ENCODE measurements around the gene PPP3R1. TPM values are rescaled to one million over a fixed set of nuclear protein-coding genes. Genes with fewer than 3 reads are reported as not detected.

Gene PPP3R1
- total RNA-seq, 1 experiment from 2014 or later: 74.2 TPM

DNA sequence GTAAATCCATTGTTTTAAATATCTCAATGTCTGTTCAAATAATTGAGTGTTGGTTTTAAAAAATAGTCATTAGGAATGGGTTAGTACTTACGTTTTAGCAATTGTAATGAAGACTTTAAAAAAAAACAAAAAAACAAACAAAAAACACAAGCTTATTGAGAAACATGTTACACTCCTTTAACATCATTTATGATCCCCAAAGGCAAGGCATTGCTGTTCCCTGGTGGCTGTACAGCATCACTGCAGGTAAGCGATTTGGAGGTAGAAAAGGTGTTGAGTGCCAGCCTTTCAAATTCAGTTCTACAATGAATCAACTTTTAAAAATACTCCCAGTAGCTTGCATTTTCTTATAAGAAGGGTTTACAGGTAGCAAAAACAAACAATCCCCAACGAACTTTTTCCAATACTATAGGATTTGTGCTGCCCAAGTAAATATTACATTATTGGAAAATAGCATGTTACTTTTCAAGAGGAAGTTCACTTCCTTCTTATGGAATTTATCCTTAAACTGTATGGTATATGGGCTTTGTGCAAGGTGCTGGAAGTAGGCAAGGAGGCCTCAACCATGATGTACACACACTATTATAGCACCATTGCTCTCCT is 39.9 kb upstream of the PPP3R1 start:
- Mint-ChIP-seq H3K27ac (no peak overlapping the region), H3K4me3 (no peak overlapping the region), H3K9me3 (no peaks in the 10 kb centered on the region; a peak in 1 of 5 replicates), H3K4me1 (peaks cover 0 to 7% of the 10 kb centered on the region in 2 experiments; a peak in 1 of 4 replicates), H3K27me3 (ENCODE audit: low read depth) (no peaks in the 10 kb centered on the region), H3K36me3 (ENCODE audit: insufficient read depth in 1 of 3, low read depth in 3 of 3) (no peaks in the 10 kb centered on the region)
- no peak overlapping the region for H2BK20ac ChIP-seq (ENCODE audit: low read depth, low read length, poor library complexity, severe bottlenecking)
- DNase-seq: no peak
- H3K79me2 ChIP-seq (ENCODE audit: insufficient read depth, low read length): no peaks in the 10 kb centered on the region
- no peak overlapping the region for H2BK120ac ChIP-seq (ENCODE audit: low read depth, low read length, poor library complexity, severe bottlenecking)
- no peak overlapping the region for H3K9ac ChIP-seq (ENCODE audit: extremely low read depth, insufficient read length, low read length)
- H4K5ac ChIP-seq (ENCODE audit: insufficient read length, low read depth, low read length): no peak overlapping the region
- WGBS (ENCODE audit: extremely low coverage, insufficient read length, low lambda C conversion rate): no CpG with 5 or more reads among the region's 3 CpGs
- H4K91ac ChIP-seq (ENCODE audit: insufficient read length, low read depth, low read length): no peak overlapping the region
- no peaks in the 10 kb centered on the region for H4K20me1 ChIP-seq (ENCODE audit: control insufficient read depth, insufficient read depth, insufficient read length)
- H3K18ac ChIP-seq (ENCODE audit: insufficient read length, low read depth, low read length): no peak overlapping the region
- no peaks in the 10 kb centered on the region for H3K9me3 ChIP-seq (ENCODE audit: control insufficient read depth, low read depth, low read length)
- H2BK15ac ChIP-seq (ENCODE audit: low read depth, low read length): no peak overlapping the region
- no peaks in the 10 kb centered on the region for H3K23me2 ChIP-seq (ENCODE audit: insufficient read length, low read depth, low read length, poor library complexity, severe bottlenecking)
- no peak overlapping the region for H2AFZ ChIP-seq (ENCODE audit: low read length)
- H3K4me2 ChIP-seq (ENCODE audit: insufficient read depth, insufficient read length, low read length): no peak overlapping the region
- H4K8ac ChIP-seq (replicated peaks; ENCODE audit: insufficient read length, low read depth, low read length): no peak overlapping the region
- H3K56ac ChIP-seq (ENCODE audit: insufficient read length, low read depth, low read length): no peak overlapping the region
- H2AK5ac ChIP-seq (ENCODE audit: insufficient read length, low read length): no peak overlapping the region
- H2BK12ac ChIP-seq (ENCODE audit: insufficient read length, low read depth, low read length): no peak overlapping the region
- H3K23ac ChIP-seq (ENCODE audit: insufficient read length, low read depth, low read length): no peak overlapping the region
- H3K4ac ChIP-seq (ENCODE audit: low read depth, low read length): no peak overlapping the region
- H3K27me3 ChIP-seq (ENCODE audit: insufficient read depth, low read length): no peaks in the 10 kb centered on the region
- H2BK5ac ChIP-seq (ENCODE audit: insufficient read length, low read length): no peak overlapping the region
- TF ChIP-seq, protein P1, sequence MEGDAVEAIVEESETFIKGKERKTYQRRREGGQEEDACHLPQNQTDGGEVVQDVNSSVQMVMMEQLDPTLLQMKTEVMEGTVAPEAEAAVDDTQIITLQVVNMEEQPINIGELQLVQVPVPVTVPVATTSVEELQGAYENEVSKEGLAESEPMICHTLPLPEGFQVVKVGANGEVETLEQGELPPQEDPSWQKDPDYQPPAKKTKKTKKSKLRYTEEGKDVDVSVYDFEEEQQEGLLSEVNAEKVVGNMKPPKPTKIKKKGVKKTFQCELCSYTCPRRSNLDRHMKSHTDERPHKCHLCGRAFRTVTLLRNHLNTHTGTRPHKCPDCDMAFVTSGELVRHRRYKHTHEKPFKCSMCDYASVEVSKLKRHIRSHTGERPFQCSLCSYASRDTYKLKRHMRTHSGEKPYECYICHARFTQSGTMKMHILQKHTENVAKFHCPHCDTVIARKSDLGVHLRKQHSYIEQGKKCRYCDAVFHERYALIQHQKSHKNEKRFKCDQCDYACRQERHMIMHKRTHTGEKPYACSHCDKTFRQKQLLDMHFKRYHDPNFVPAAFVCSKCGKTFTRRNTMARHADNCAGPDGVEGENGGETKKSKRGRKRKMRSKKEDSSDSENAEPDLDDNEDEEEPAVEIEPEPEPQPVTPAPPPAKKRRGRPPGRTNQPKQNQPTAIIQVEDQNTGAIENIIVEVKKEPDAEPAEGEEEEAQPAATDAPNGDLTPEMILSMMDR (conservative IDR thresholded peaks at IDR 0.05): peak; percentile 79
- H3K79me1 ChIP-seq (ENCODE audit: insufficient read depth, low read depth, low read length, poor library complexity, severe bottlenecking): no peaks in the 10 kb centered on the region
- no peak overlapping the region for H3K27ac ChIP-seq (ENCODE audit: insufficient read length, low read depth, low read length)
- no peak overlapping the region for H3K14ac ChIP-seq (ENCODE audit: insufficient read depth, low read length)
- no peaks in the 10 kb centered on the region for H3K4me1 ChIP-seq (ENCODE audit: insufficient read depth, low read length)
- H3T11ph ChIP-seq (ENCODE audit: low read length): no peak overlapping the region

Data from H9 (cell line).